Cardiac fibroblast (primary cell): Measurements from ENCODE around the gene MLN.
A peak's percentile ranks its signal among the peaks of the same experiment; 100 is the strongest.

ENCODE experiments used
- DNase-seq, 2 donors: peaks; one replicate each; pipeline versions ENCODE4 v3.0.0 to v3.0.0-alpha.2; 2010; ENCODE audit warnings: low read depth in 2 of 2
- H3K4me3 ChIP-seq, 2 donors: replicated peaks in 1 of 2; 1 replicate in 1 of 2; 2 replicates in 1 of 2; pipeline ENCODE4 v1.5.1; 2011; ENCODE audit warnings: low read depth in 2 of 2, low read length in 2 of 2, mild to moderate bottlenecking in 2 of 2, moderate library complexity in 1 of 2
- TF ChIP-seq, protein P1 (sequence below): IDR thresholded peaks from one replicate; pipeline ENCODE4 v1.5.1; 2011; ENCODE audit warnings: low read depth, mild to moderate bottlenecking, low read length, inconsistent platforms

MLN gene

DNA sequence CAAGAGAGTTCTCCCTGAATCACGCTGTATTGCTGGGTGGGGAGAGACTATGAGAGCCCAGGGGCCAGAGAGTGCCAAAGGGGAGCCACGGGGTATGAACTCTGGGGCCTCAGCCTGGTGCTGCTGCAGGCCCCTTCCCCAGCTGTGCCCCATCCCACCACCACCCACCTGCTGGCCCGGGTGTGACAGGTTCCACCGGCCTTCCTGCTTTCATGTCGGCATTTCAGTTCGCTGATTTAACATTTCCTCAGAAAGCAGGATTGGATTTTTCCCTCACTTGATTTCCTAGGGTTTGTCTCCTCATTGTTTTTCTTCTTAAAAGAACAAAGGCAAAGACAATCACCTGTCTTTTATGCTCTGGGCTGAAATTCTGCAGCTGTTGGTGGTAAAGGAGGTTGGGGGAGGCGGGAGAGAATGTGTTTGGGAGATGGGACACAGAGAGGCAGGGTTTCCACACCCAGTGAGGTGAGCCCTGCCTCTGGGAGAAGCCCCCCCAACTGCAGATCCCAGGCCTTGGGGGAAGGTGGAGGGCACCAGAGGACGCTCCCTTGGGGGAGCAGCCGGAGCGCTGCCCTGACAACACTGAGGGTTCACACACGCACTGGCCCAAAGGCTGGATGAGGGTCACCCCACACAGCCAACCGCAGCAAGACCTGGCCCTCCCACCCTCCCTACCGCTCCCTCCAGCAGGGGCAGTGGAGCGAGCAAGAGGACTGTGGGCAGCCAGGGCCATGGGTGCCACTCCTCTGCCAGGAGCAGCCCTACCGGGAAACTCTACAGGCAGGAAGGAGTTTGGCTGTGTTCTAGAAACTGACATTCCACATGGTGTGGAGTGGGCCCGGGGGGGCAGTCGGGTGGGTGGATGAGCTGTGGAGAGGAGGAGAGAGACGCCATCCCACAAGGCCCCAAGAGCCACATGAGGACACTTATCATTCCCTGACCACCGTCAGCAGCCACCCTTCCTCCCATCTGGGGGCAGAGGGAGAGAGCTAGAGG is 10.5 kb upstream of the MLN start:
- DNase-seq = no peak
- TF ChIP-seq, protein P1, sequence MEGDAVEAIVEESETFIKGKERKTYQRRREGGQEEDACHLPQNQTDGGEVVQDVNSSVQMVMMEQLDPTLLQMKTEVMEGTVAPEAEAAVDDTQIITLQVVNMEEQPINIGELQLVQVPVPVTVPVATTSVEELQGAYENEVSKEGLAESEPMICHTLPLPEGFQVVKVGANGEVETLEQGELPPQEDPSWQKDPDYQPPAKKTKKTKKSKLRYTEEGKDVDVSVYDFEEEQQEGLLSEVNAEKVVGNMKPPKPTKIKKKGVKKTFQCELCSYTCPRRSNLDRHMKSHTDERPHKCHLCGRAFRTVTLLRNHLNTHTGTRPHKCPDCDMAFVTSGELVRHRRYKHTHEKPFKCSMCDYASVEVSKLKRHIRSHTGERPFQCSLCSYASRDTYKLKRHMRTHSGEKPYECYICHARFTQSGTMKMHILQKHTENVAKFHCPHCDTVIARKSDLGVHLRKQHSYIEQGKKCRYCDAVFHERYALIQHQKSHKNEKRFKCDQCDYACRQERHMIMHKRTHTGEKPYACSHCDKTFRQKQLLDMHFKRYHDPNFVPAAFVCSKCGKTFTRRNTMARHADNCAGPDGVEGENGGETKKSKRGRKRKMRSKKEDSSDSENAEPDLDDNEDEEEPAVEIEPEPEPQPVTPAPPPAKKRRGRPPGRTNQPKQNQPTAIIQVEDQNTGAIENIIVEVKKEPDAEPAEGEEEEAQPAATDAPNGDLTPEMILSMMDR = no peak
- no peak overlapping the region for H3K4me3 ChIP-seq

DNA sequence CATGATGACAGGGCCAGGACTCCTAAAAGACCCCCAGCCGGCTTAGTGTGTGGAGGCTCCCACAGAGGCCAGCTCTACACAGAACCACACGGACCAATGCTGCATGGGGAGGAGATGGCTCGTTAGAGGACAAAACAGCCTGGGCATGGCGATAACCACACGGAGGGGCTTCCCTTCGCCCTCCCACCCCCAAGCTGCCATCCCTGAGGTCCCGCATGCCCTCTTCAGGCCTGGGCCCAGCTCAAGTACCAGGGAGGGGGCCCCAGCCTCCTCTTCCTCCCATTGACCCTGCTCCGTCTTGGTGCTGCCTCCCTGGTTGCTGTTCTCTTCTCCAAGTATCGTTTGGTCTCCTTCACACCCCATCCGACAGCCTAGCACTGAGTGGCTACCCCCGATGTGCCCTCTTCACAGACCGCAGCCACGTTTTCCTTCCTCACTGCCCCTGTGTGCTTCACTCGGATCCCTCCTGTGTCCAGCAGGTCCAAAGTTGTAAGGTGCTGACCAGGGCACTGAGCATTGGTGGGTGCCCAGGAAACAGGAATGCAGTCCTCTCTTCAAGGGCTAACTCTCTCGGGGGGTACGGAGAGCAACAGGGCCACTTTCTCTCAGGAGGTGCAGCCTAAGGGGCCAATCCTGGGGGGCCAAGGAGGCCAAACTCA is 9.6 kb upstream of the MLN start:
- TF ChIP-seq, protein P1 = no peak
- H3K4me3 ChIP-seq = no peak overlapping the region
- no peak for DNase-seq

DNA sequence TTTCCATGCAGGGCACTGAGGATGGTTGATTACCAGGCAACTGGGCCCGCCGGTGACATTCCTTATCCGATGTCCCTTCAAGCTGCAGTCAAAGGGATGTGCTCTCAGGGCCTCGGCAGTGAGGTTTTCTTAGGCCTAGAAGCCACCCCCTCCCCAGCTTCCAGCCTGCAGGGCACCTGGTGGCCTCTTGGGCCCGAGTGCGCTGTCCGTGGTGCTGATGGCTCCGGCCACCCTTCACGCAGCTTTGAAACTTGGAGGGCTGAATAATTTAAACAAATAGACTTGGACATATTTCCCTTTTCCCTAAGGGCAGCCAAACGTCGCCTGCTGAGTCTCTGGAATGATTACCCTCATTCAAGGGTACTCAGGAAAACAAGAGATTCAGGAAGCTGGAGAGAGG is 8.9 kb upstream of the MLN start:
- TF ChIP-seq, protein P1 = peak; percentile 61
- no peak overlapping the region for H3K4me3 ChIP-seq
- peak; percentile 53 to 59 for DNase-seq

DNA sequence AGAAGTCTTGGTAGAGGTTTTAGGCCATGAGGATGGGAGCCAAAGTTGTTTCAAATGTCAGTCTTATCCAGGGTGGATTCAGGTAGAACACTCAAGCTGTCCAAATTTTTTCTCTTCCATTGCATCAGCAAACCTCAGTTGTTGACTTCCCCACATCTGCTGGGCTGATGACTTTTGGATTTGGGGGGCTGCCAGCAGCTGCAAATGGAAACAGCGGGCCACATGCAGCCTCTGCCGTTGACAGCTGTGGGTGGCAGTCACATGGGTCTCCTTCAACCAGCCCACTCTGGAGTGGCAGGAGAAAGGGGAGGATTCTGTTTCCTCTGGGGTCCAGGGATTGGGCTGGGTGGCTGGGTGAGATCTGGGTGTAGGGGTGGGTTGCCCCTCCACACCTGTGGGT is 5.8 kb upstream of the MLN start:
- no peak for DNase-seq
- TF ChIP-seq, protein P1 = no peak
- no peak overlapping the region for H3K4me3 ChIP-seq

DNA sequence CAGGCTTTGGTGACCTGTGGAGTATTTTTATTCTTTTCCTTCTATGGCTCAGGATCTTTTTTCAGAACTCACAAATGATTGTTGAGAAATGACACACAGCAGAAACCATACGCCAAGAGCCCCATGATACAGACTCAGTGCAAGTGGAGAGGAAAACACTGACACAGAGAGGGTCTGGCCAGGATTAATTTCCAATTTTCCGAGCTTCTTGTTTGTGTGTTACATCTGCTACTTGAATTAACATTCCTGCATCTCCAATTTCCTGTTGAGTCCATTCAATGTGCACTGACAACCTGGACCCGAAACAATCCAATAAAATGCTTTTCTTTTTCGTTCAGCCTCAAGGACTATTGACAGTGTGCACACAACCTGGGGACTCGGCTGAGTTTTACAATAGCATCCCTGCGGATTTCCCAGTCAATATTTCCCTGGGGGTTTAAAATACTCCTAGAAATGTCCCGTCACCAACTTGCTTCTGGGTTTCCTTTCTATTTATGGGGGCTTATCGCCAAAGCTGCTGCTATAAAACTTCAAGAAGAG is 4.9 kb upstream of the MLN start:
- no peak for DNase-seq
- no peak overlapping the region for H3K4me3 ChIP-seq
- TF ChIP-seq, protein P1 = no peak

DNA sequence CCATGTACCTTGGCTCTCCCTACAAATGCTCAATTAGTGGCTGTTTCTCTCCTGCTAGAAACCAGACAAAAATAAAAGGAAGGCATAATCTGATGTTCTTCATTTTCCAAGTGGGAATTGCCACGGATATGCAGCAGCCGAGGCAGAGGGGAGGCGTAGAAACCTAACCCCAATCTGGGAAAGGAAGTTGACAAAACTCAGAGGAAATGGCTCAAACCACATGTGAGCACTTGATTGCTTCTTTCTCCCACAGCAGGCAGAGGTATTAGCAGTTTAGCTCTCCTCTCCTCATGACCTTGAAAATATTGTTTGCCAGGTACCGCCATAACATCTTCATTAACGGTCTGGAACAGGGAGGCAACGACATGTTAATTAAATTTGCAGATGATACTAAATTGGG is 3.8 kb upstream of the MLN start:
- no peak overlapping the region for H3K4me3 ChIP-seq

More for the DNA sequence above, 3.8 kb upstream of the MLN start:
- TF ChIP-seq, protein P1 = no peak
- DNase-seq = no peak
